Fibroblast of lung (primary cell): ENCODE data around the gene OVOL2. TPM values are rescaled to one million over a fixed set of nuclear protein-coding genes. Genes with fewer than 3 reads are reported as not detected.

Experiments used
- DNase-seq, 2 donors: peaks; one replicate each; pipeline versions ENCODE4 v3.0.0 to v3.0.0-alpha.2; 2010; ENCODE audit warnings: low read depth in 2 of 2
- H2AFZ ChIP-seq: 2 replicates; pipeline ENCODE4 v1.5.1; 2012; ENCODE audit warnings: low read length, control low read depth, inconsistent platforms
- H3K27ac ChIP-seq: 2 replicates; pipeline ENCODE4 v1.5.1; 2011; ENCODE audit warnings: low read length, control low read depth; ENCODE audit not compliant: insufficient read depth
- H3K27me3 ChIP-seq: 2 replicates; pipeline ENCODE4 v1.5.1; 2011; ENCODE audit warnings: mild to moderate bottlenecking, low read length; ENCODE audit not compliant: control insufficient read depth, insufficient read depth
- H3K36me3 ChIP-seq: 2 replicates; pipeline ENCODE4 v1.5.1; 2011; ENCODE audit warnings: low read length; ENCODE audit not compliant: control insufficient read depth, insufficient read depth
- H3K4me1 ChIP-seq: 2 replicates; pipeline ENCODE4 v1.5.1; 2011; ENCODE audit warnings: low read length; ENCODE audit not compliant: control insufficient read depth, insufficient read depth; ENCODE audit errors: extremely low read depth
- H3K4me2 ChIP-seq: 2 replicates; pipeline ENCODE4 v1.5.1; 2011; ENCODE audit warnings: low read length, control low read depth; ENCODE audit not compliant: insufficient read depth; ENCODE audit errors: extremely low read depth
- H3K4me3 ChIP-seq, 4 experiments: fragments of 200-600 bp in 1 of 4; sonication (generic) in 1 of 4; replicated peaks in 1 of 4; 2 replicates each; pipeline ENCODE4 v1.5.1; 2011 to 2016; ENCODE audit warnings: low read length in 4 of 4, low read depth in 3 of 4, mild to moderate bottlenecking in 3 of 4, control low read depth in 2 of 4, inconsistent platforms in 1 of 4, mixed read lengths in 1 of 4; ENCODE audit not compliant: insufficient read depth in 1 of 4; ENCODE audit errors: control extremely low read depth in 1 of 4
- H3K79me2 ChIP-seq: 2 replicates; pipeline ENCODE4 v1.5.1; 2012; ENCODE audit warnings: mild to moderate bottlenecking, low read length, inconsistent platforms; ENCODE audit not compliant: control insufficient read depth, insufficient read depth
- H3K9ac ChIP-seq: 2 replicates; pipeline ENCODE4 v1.5.1; 2011; ENCODE audit warnings: mild to moderate bottlenecking, low read length, control low read depth; ENCODE audit not compliant: insufficient read depth
- H3K9me3 ChIP-seq: 2 replicates; pipeline ENCODE4 v1.5.1; 2012; ENCODE audit warnings: low read depth, low read length; ENCODE audit not compliant: control insufficient read depth, insufficient read depth
- H4K20me1 ChIP-seq: 2 replicates; pipeline ENCODE4 v1.5.1; 2011; ENCODE audit warnings: low read length; ENCODE audit not compliant: control insufficient read depth, insufficient read depth; ENCODE audit errors: extremely low read depth
- CTCF ChIP-seq, 2 donors: IDR thresholded peaks in 1 of 2; conservative IDR thresholded peaks in 1 of 2; 1 replicate in 1 of 2; 2 replicates in 1 of 2; pipeline ENCODE4 v1.5.1; 2011 to 2012; ENCODE audit warnings: low read length in 2 of 2, control low read depth in 1 of 2, inconsistent platforms in 1 of 2, low read depth in 1 of 2, mild to moderate bottlenecking in 1 of 2
- EZH2 ChIP-seq: IDR thresholded peaks from 2 replicates; pipeline ENCODE4 v1.5.1; 2012; ENCODE audit warnings: low read length, control low read depth, mild to moderate bottlenecking; ENCODE audit errors: missing control alignments
- polyA plus RNA-seq, 2 donors: library from polyadenylated mRNA; depleted of rRNA in 1 of 2; stranded (reverse) in 1 of 2; unstranded in 1 of 2; fragments of >200 nt; gene quantifications; 2 replicates each; pipeline ENCODE4 v1.2.1, GENCODE V29; 2011 to 2012; ENCODE audit warnings: missing spikeins in 1 of 2
- total RNA-seq: library from RNA; depleted of rRNA; stranded (reverse); fragments of >200 nt; gene quantifications from 2 replicates; pipeline ENCODE4 v1.2.1, GENCODE V29; 2014

Gene OVOL2
- total and polyA plus RNA-seq, 2 donors (not counting 1 experiment from before 2014, with no cell fraction given), result not detected

GRCh38 chr20:18003897-18004296, 53.8 kb downstream of the OVOL2 start:
- H3K9ac ChIP-seq, result no peak overlapping the region
- H3K27me3 ChIP-seq, result no peaks in the 10 kb centered on the region
- no peak overlapping the region for H3K27ac ChIP-seq
- no peaks in the 10 kb centered on the region for H3K36me3 ChIP-seq
- H4K20me1 ChIP-seq, result no peaks in the 10 kb centered on the region
- H3K4me1 ChIP-seq, result peaks cover 2% of the 10 kb centered on the region
- H3K4me3 ChIP-seq, result no peak overlapping the region
- TF ChIP-seq CTCF (conservative IDR thresholded peaks at IDR 0.05 in 1 of 2, IDR thresholded peaks at IDR 0.05 in 1 of 2; ENCODE audit: low read depth in 1 of 2, low read length in 2 of 2), result no peak
- TF ChIP-seq EZH2, result no peak
- no peaks in the 10 kb centered on the region for H3K9me3 ChIP-seq
- no peaks in the 10 kb centered on the region for H3K79me2 ChIP-seq
- no peak overlapping the region for H2AFZ ChIP-seq
- no peak overlapping the region for H3K4me2 ChIP-seq
- DNase-seq, result no peak

GRCh38 chr20:18001131-18001921, 56.4 kb downstream of the OVOL2 start:
- no peak for TF ChIP-seq EZH2
- no peak for TF ChIP-seq CTCF (conservative IDR thresholded peaks at IDR 0.05 in 1 of 2, IDR thresholded peaks at IDR 0.05 in 1 of 2; ENCODE audit: low read depth in 1 of 2, low read length in 2 of 2)
- DNase-seq, result peak; percentile 75 to 83

GRCh38 chr20:17999566-17999965, 58.1 kb downstream of the OVOL2 start:
- Histone ChIP-seq H3K4me2 (no peak overlapping the region), H3K27ac (no peak overlapping the region), H3K4me3 (no peak overlapping the region), H3K9me3 (no peaks in the 10 kb centered on the region), H4K20me1 (no peaks in the 10 kb centered on the region), H3K9ac (no peak overlapping the region), H3K27me3 (peaks cover 2% of the 10 kb centered on the region), H3K79me2 (no peaks in the 10 kb centered on the region), H3K4me1 (peaks cover 2% of the 10 kb centered on the region), H3K36me3 (no peaks in the 10 kb centered on the region), H2AFZ (no peak overlapping the region)
- TF ChIP-seq EZH2, result no peak
- no peak for TF ChIP-seq CTCF (conservative IDR thresholded peaks at IDR 0.05 in 1 of 2, IDR thresholded peaks at IDR 0.05 in 1 of 2; ENCODE audit: low read depth in 1 of 2, low read length in 2 of 2)
- DNase-seq, result no peak

More at GRCh38 chr20:18001131-18001921, 56.4 kb downstream of the OVOL2 start:
- H3K9me3 ChIP-seq, result no peaks in the 10 kb centered on the region
- H3K27ac ChIP-seq, result no peak overlapping the region
- H3K4me3 ChIP-seq, result no peak overlapping the region
- no peak overlapping the region for H3K4me2 ChIP-seq
- H2AFZ ChIP-seq, result no peak overlapping the region
- no peaks in the 10 kb centered on the region for H4K20me1 ChIP-seq
- H3K36me3 ChIP-seq, result no peaks in the 10 kb centered on the region
- peaks cover 2% of the 10 kb centered on the region for H3K27me3 ChIP-seq
- no peak overlapping the region for H3K9ac ChIP-seq
- no peaks in the 10 kb centered on the region for H3K79me2 ChIP-seq
- H3K4me1 ChIP-seq, result peaks cover 2% of the 10 kb centered on the region
